ENCODE measurements around the gene HMGB2. TPM values are rescaled to one million over a fixed set of nuclear protein-coding genes. Genes with fewer than 3 reads are reported as not detected.
A peak's percentile ranks its signal among the peaks of the same experiment; 100 is the strongest.

The HMGB2 gene
- total RNA-seq, 1 donor from 2014 or later = 18.3 TPM

DNA sequence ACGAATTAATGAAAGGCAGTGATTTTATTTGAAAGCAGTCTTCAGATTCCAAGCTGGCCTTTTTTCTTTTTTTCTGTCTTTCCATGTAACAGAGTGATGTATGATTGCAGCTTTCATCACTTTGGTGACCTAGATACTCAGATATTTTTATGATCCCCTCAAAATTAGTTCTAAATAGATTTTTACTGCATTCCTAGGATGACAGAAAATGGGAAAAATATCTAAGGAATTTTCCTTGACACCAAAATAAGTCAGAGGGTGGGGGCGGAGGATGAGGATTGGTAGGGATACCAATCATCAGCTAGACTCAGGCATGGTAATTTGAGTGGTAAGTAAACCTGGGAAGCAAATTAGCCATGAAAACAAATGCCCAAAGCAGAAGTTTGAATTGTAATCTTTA lies 11.9 kb upstream of the HMGB2 start:
- peak overlapping the region; percentile 50 for H3K4me2 ChIP-seq (ENCODE audit: low read length)
- DNase-seq (ENCODE audit: low read depth) = peak; percentile 65
- no peaks in the 10 kb centered on the region for H3K79me2 ChIP-seq (ENCODE audit: insufficient read depth, low read length)
- no peak overlapping the region for H3K9ac ChIP-seq (ENCODE audit: low read length)
- H2AFZ ChIP-seq (ENCODE audit: low read depth, low read length) = peak overlapping the region; percentile 39
- FAIRE-seq = peak; percentile 82
- H3K36me3 ChIP-seq (ENCODE audit: insufficient read depth, low read length) = no peaks in the 10 kb centered on the region
- H3K27ac Mint-ChIP-seq (ENCODE audit: unreplicated experiment) = peak overlapping the region; percentile 73
- TF ChIP-seq, protein P1, sequence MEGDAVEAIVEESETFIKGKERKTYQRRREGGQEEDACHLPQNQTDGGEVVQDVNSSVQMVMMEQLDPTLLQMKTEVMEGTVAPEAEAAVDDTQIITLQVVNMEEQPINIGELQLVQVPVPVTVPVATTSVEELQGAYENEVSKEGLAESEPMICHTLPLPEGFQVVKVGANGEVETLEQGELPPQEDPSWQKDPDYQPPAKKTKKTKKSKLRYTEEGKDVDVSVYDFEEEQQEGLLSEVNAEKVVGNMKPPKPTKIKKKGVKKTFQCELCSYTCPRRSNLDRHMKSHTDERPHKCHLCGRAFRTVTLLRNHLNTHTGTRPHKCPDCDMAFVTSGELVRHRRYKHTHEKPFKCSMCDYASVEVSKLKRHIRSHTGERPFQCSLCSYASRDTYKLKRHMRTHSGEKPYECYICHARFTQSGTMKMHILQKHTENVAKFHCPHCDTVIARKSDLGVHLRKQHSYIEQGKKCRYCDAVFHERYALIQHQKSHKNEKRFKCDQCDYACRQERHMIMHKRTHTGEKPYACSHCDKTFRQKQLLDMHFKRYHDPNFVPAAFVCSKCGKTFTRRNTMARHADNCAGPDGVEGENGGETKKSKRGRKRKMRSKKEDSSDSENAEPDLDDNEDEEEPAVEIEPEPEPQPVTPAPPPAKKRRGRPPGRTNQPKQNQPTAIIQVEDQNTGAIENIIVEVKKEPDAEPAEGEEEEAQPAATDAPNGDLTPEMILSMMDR (IDR thresholded peaks at IDR 0.05; ENCODE audit: insufficient read depth, low read depth, low read length) = no peak
- peaks cover 2% of the 10 kb centered on the region for H3K9me3 Mint-ChIP-seq (ENCODE audit: unreplicated experiment)
- H3K27me3 ChIP-seq (ENCODE audit: insufficient read depth, low read length) = no peaks in the 10 kb centered on the region
- H3K27me3 Mint-ChIP-seq (ENCODE audit: low read depth, unreplicated experiment) = no peaks in the 10 kb centered on the region
- H3K4me3 Mint-ChIP-seq (ENCODE audit: unreplicated experiment) = no peak overlapping the region
- H3K36me3 Mint-ChIP-seq (ENCODE audit: low read depth, unreplicated experiment) = no peaks in the 10 kb centered on the region
- no peaks in the 10 kb centered on the region for H3K9me3 ChIP-seq (ENCODE audit: insufficient read depth, low read depth, low read length)
- peaks cover 9% of the 10 kb centered on the region for H3K4me1 Mint-ChIP-seq (ENCODE audit: low read depth, unreplicated experiment)
- no peak overlapping the region for H3K4me3 ChIP-seq (ENCODE audit: insufficient read depth, low read depth, low read length)
- H4K20me1 ChIP-seq (ENCODE audit: insufficient read depth, low read length) = no peaks in the 10 kb centered on the region
- no peak overlapping the region for H3K27ac ChIP-seq (ENCODE audit: low read depth, low read length)
- peaks cover 6% of the 10 kb centered on the region for H3K4me1 ChIP-seq (ENCODE audit: insufficient read depth, low read length)

DNA sequence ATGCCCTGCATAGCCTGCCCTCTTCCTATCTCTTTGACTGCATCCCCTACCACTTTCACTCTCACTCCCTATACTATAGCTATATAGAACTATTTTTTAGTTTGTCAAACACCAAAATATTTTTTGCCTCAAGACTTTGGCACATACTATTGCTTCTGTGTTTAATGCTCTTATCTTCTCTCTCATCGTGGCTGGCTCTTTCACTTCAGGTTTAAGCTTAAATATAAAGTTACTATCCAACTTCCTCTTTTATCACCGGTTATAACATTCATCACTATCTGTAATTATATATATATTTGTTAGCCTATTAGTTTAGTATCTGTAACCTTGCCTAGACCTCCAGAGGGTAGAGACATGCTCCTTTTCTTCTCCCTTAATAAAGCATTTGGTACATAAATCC lies 11.5 kb upstream of the HMGB2 start:
- no peak overlapping the region for H3K9ac ChIP-seq (ENCODE audit: low read length)
- no peak overlapping the region for H3K4me3 ChIP-seq (ENCODE audit: insufficient read depth, low read depth, low read length)
- H3K4me2 ChIP-seq (ENCODE audit: low read length) = peak overlapping the region; percentile 50
- H3K79me2 ChIP-seq (ENCODE audit: insufficient read depth, low read length) = no peaks in the 10 kb centered on the region
- peaks cover 6% of the 10 kb centered on the region for H3K4me1 ChIP-seq (ENCODE audit: insufficient read depth, low read length)
- no peaks in the 10 kb centered on the region for H3K36me3 Mint-ChIP-seq (ENCODE audit: low read depth, unreplicated experiment)
- no peaks in the 10 kb centered on the region for H3K9me3 ChIP-seq (ENCODE audit: insufficient read depth, low read depth, low read length)
- no peak overlapping the region for H2AFZ ChIP-seq (ENCODE audit: low read depth, low read length)
- FAIRE-seq (no peak), DNase-seq (ENCODE audit: low read depth) (no peak)
- H3K9me3 Mint-ChIP-seq (ENCODE audit: unreplicated experiment) = peaks cover 2% of the 10 kb centered on the region
- TF ChIP-seq EZH2 (IDR thresholded peaks at IDR 0.05; ENCODE audit: insufficient read depth, low read length) = no peak
- TF ChIP-seq, protein P1 (IDR thresholded peaks at IDR 0.05; ENCODE audit: insufficient read depth, low read depth, low read length) = no peak
- H4K20me1 ChIP-seq (ENCODE audit: insufficient read depth, low read length) = no peaks in the 10 kb centered on the region
- H3K27ac Mint-ChIP-seq (ENCODE audit: unreplicated experiment) = peak overlapping the region; percentile 73
- H3K27ac ChIP-seq (ENCODE audit: low read depth, low read length) = no peak overlapping the region
- no peaks in the 10 kb centered on the region for H3K27me3 ChIP-seq (ENCODE audit: insufficient read depth, low read length)
- H3K4me1 Mint-ChIP-seq (ENCODE audit: low read depth, unreplicated experiment) = peaks cover 9% of the 10 kb centered on the region
- no peaks in the 10 kb centered on the region for H3K36me3 ChIP-seq (ENCODE audit: insufficient read depth, low read length)
- H3K27me3 Mint-ChIP-seq (ENCODE audit: low read depth, unreplicated experiment) = no peaks in the 10 kb centered on the region
- H3K4me3 Mint-ChIP-seq (ENCODE audit: unreplicated experiment) = no peak overlapping the region

DNA sequence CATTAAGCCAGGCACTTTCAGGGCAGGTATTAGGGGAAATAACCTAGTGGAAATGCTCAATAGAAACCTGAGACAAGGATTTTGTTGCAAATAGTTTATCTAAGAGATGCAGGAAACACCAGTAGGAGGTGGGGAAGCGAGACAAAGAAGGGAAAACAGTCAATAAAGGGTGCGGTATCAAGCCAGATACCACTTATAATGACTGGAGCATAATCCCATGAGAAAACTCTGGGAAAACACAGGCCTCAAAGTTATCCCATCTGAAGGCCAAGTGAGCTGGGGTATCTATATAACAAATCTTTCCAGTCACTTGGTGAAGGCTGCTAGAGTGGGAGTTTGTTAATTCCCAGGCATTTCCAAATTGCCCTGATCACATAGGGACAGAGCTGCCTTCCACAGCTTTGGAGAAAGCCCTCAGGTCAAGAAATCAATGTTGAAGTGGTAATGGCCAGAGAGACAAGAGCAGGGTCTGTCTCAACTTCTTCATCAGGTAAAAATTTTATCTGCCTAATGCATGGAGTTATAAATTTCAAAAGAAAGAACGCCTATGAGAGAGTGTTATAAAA lies 9.8 kb upstream of the HMGB2 start:
- Histone ChIP-seq H3K4me1 (ENCODE audit: insufficient read depth, low read length) (peaks cover 6% of the 10 kb centered on the region), H3K27me3 (ENCODE audit: insufficient read depth, low read length) (no peaks in the 10 kb centered on the region), H3K4me2 (ENCODE audit: low read length) (no peak overlapping the region), H2AFZ (ENCODE audit: low read depth, low read length) (no peak overlapping the region), H3K4me3 (ENCODE audit: insufficient read depth, low read depth, low read length) (no peak overlapping the region), H3K27ac (ENCODE audit: low read depth, low read length) (no peak overlapping the region), H4K20me1 (ENCODE audit: insufficient read depth, low read length) (no peaks in the 10 kb centered on the region), H3K79me2 (ENCODE audit: insufficient read depth, low read length) (no peaks in the 10 kb centered on the region), H3K9me3 (ENCODE audit: insufficient read depth, low read depth, low read length) (no peaks in the 10 kb centered on the region), H3K9ac (ENCODE audit: low read length) (no peak overlapping the region), H3K36me3 (ENCODE audit: insufficient read depth, low read length) (no peaks in the 10 kb centered on the region)
- TF ChIP-seq, protein P1 (IDR thresholded peaks at IDR 0.05; ENCODE audit: insufficient read depth, low read depth, low read length) = no peak
- no peak for TF ChIP-seq EZH2 (IDR thresholded peaks at IDR 0.05; ENCODE audit: insufficient read depth, low read length)
- H3K4me3 Mint-ChIP-seq (ENCODE audit: unreplicated experiment) = no peak overlapping the region
- no peaks in the 10 kb centered on the region for H3K27me3 Mint-ChIP-seq (ENCODE audit: low read depth, unreplicated experiment)
- FAIRE-seq (no peak), DNase-seq (ENCODE audit: low read depth) (no peak)
- H3K4me1 Mint-ChIP-seq (ENCODE audit: low read depth, unreplicated experiment) = peaks cover 9% of the 10 kb centered on the region
- no peak overlapping the region for H3K27ac Mint-ChIP-seq (ENCODE audit: unreplicated experiment)
- H3K9me3 Mint-ChIP-seq (ENCODE audit: unreplicated experiment) = peaks cover 2% of the 10 kb centered on the region
- no peaks in the 10 kb centered on the region for H3K36me3 Mint-ChIP-seq (ENCODE audit: low read depth, unreplicated experiment)
